ENCODE measurements around the gene HSD17B11.
"Not testable (repeated sequence)": the region's sequence is repeated elsewhere in the genome, so short reads cannot be mapped to it uniquely, and the experiment has no call there.

HSD17B11 gene

GRCh38 chr4:87409420-87409939 lies 18.5 kb upstream of the HSD17B11 start:
- Histone ChIP-seq H3K27ac (replicated peaks) (no peak overlapping the region), H3K27me3 (ENCODE audit: insufficient read depth, poor library complexity, severe bottlenecking) (no peaks in the 10 kb centered on the region), H3K4me3 (replicated peaks; ENCODE audit: insufficient read depth, low read length) (no peak overlapping the region)
- DNase-seq (ENCODE audit: low read depth in 1 of 2, low spot score in 1 of 2), result no peak
- TF ChIP-seq CTCF (IDR thresholded peaks at IDR 0.05; ENCODE audit: insufficient read depth, low read length) (no peak), SPI1 (IDR thresholded peaks at IDR 0.05; ENCODE audit: borderline replicate concordance, low read depth) (no peak), GABPA (IDR thresholded peaks at IDR 0.05; ENCODE audit: low read depth) (no peak), POLR2AphosphoS5 (IDR thresholded peaks at IDR 0.05; ENCODE audit: low read depth) (no peak), REST (IDR thresholded peaks at IDR 0.05; ENCODE audit: insufficient replicate concordance, low read depth) (no peak)

GRCh38 chr4:87406902-87407301 lies 15.9 kb upstream of the HSD17B11 start:
- H3K4me3 ChIP-seq (replicated peaks; ENCODE audit: insufficient read depth, low read length); DNase-seq (ENCODE audit: low read depth in 1 of 2, low spot score in 1 of 2); H3K27ac ChIP-seq (replicated peaks); H3K27me3 ChIP-seq (ENCODE audit: insufficient read depth, poor library complexity, severe bottlenecking): not testable (repeated sequence)

- DNase-seq (ENCODE audit: low read depth in 1 of 2, low spot score in 1 of 2), result peak in 1 of 2 experiments; percentile 32
- H3K27ac ChIP-seq (replicated peaks), result peak overlapping the region; percentile 24; the same call in 1 of the 2 replicates
- peak; percentile 81 for TF ChIP-seq GABPA (IDR thresholded peaks at IDR 0.05; ENCODE audit: low read depth)
- peak; percentile 49; the same call in 1 of the 2 replicates for TF ChIP-seq SPI1 (IDR thresholded peaks at IDR 0.05; ENCODE audit: borderline replicate concordance, low read depth)
- TF ChIP-seq REST (IDR thresholded peaks at IDR 0.05; ENCODE audit: insufficient replicate concordance, low read depth), result no peak
These were observed 15.5 kb upstream of the HSD17B11 start for GRCh38 chr4:87406462-87406861.

GRCh38 chr4:87405211-87405820 lies 14.3 kb upstream of the HSD17B11 start:
- DNase-seq (ENCODE audit: low read depth in 1 of 2, low spot score in 1 of 2), result no peak
- Histone ChIP-seq H3K27me3 (ENCODE audit: insufficient read depth, poor library complexity, severe bottlenecking) (no peaks in the 10 kb centered on the region), H3K4me3 (replicated peaks; ENCODE audit: insufficient read depth, low read length) (no peak overlapping the region), H3K27ac (replicated peaks) (no peak overlapping the region)
- no peak for TF ChIP-seq POLR2AphosphoS5 (IDR thresholded peaks at IDR 0.05; ENCODE audit: low read depth)
- no peak for TF ChIP-seq CTCF (IDR thresholded peaks at IDR 0.05; ENCODE audit: insufficient read depth, low read length)
- TF ChIP-seq SPI1 (IDR thresholded peaks at IDR 0.05; ENCODE audit: borderline replicate concordance, low read depth), result no peak
- TF ChIP-seq GABPA (IDR thresholded peaks at IDR 0.05; ENCODE audit: low read depth), result no peak
- TF ChIP-seq REST (IDR thresholded peaks at IDR 0.05; ENCODE audit: insufficient replicate concordance, low read depth), result no peak

More at GRCh38 chr4:87406462-87406861, 15.5 kb upstream of the HSD17B11 start:
- H3K4me3 ChIP-seq (replicated peaks; ENCODE audit: insufficient read depth, low read length), result no peak overlapping the region
- no peaks in the 10 kb centered on the region for H3K27me3 ChIP-seq (ENCODE audit: insufficient read depth, poor library complexity, severe bottlenecking)

- H3K27me3 ChIP-seq (ENCODE audit: insufficient read depth, poor library complexity, severe bottlenecking); H3K4me3 ChIP-seq (replicated peaks; ENCODE audit: insufficient read depth, low read length); H3K27ac ChIP-seq (replicated peaks); DNase-seq (ENCODE audit: low read depth in 1 of 2, low spot score in 1 of 2): not testable (repeated sequence)
These were observed 12.7 kb upstream of the HSD17B11 start for GRCh38 chr4:87403732-87404131.
